UCSD-AML1 (cell line): ENCODE data around the gene KL.
A peak's percentile ranks its signal among the peaks of the same experiment; 100 is the strongest.

Experiments used
- DNase-seq: peaks from one replicate; lab custom pipeline; 2025; ENCODE audit not compliant: unreplicated experiment; lab: John Stamatoyannopoulos, UW

The KL gene

DNA sequence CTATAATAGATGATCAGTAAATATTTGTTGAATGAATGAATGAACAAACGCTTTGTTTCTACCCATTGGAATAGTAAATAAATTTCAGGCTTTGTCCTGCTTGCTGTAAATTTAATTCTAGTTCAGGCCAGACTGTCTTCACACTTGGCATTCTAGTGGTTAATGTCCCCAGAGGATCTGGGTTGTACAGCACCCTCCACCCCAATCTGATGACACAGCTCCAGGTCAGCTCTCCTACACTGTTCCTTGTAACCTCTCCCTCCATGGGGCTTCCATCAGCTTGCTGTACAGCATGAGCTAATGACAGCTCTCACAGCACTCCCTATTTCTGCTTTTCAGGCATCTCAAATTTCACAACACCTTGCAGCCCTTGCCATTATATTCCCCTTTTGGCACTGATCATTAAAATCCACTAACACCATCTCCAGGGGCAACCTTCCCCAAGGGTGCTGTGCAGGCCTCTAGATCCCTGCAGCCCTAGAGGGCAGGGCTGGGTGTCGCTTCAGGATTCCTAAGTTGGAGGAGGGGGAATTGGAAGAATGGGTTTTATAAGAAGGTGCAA, 12.7 kb upstream of the KL start:
- no peak for DNase-seq

DNA sequence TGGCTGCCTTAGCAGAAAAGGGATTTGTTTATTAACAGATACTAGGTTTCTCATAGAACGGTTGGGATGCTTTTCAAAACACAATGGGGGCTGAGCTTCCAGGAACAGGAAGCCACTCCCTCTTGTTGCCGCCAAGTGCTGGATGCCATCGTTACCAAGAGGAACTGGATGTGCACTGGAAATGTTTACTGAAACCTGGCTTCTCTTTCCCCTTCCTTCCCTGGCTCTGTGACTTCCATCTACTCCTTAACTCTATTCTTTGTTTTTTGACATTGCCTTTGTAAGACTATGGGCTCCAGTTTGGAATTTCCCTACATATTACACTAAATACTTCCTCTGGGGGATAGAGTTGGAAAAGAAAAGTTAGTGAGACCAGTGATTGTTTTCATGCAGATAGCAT, 11.7 kb upstream of the KL start:
- DNase-seq = peak; percentile 13

DNA sequence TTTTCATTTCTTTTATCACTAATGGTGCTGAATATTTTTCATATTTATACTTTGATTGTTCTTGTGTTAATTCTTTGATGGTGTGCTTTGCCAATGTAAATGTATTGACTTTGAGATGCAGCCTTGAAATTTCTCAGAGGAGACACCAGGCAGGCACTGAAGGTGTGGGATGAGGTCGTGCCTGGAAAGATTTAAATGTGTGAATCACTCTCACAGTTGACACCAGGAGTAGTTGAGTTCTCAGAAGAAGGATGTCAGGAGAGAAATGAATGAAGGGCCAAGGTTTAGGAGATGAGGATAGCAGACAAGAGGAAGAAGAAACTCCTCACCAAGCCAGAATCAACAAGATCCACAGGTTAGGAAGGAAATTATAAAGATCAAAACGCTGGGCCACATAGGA, 10.1 kb upstream of the KL start:
- no peak for DNase-seq

DNA sequence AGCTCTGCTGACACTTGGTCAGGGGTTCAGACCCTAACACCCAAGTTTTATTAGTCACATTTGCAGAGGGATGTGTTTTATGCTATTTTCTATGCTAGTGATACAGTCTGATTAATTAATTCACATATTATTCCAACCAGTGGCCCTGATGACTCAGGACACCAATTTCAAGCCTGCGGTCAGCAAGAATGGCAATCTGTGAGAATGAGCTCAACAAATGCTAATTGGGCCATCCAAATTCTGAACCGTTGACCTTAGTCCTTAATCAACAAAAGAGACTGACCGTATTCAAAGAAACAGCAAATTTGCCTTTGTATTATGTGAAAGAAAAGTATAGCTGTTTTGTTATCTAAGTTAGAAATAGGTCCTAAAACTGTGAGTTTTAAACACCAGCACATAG, 9.6 kb upstream of the KL start:
- no peak for DNase-seq

DNA sequence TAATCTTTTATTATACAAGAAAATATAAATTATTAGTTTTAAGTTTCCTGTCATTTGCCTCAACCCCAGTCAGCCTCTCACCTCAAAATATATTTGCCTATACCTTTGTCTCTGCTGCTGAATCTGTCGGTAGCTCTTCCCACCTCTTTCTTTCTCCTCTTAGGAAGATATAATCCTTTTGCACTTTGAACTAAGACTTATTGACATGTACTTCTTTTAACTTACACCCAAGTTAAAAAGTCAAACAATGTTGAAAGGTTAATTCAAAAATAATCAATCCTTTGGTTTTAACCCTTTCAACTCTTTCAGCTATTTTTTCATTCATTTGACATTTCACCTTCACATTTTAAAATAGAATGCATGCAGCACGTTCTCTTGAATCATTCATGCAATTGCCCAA, 9.0 kb upstream of the KL start:
- DNase-seq = no peak

DNA sequence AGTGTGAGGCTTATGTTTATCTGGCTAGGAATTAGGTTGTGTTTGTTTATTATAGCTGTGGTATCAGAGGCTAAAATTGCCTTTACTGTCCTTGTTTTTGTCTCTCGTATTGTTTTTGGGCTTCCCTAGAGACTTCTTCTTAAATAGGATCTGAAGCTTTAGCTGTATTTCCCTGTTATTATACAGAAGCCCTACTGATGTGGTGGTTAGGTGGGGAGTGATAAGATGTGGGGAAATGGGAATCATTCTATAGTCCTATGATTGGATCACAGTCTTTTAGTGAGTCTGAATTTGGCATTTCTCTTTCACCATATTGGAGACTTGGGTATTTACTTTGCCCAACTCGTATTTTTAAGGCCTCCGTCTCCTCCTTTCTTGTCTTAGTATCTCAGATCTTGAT, 8.3 kb upstream of the KL start:
- DNase-seq = no peak

DNA sequence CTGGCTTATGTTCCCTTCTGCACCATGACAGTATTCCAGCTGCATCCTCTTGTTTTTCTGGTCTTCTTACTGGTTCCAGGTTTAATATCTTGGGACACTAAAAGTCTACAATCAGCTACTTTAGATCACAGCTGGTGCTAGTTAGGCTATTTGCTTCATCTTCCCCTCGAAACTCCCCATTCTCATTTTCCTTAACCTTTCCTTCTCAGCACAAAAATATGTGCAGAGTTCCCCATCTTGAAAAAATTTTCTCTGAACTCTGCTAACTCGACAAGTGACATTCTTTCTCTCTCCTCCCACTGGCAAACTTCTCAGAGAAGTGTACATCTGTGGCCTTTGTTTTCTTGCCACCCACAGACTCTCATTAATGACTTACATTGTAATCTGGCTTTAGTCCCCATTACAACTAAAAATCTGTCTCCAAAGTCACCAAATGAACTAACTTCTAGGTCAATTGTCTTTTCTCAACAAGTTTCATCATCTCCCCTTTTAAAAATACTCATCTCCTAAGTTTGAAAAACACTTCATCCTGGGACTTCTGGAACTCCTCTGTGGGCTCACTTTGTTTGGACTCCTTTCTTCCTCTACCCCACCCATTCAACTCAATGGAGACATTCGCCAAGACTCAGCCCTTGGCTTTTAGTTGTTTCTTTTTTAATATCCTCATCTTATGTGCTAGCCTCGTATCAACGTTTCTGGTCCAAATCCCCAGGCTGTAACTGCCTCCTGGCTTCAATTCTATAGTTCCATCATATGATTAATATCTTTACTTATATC, 7.1 kb upstream of the KL start:
- no peak for DNase-seq

DNA sequence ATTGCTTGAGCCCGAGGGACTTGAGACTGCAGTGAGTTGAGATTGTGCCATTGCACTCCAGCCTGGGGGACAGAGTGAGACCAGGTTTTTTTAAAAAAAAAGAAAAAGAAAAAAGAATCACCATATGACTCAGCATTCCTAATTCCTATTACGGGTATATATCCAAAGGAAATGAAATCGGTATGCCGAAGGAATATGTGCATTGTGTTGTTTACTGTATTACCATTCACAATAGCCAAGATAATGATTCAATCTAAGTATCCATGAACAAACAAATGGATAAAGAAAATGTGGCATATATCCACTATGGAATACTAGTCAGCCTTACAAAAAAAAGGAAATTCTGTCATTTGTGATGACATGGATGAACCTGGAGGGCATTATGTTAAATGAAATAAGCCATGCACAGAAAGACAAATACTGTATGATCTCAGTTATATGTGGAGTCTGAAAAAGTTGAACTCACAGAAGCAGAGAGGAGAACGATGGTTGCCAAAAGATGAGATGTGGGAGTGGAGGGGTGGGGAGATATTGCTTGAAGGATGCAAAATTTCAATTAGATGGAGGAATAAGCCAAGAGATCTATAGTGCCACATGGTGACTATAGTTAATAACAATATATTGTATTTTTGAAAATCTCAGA, 4.3 kb upstream of the KL start:
- no peak for DNase-seq

DNA sequence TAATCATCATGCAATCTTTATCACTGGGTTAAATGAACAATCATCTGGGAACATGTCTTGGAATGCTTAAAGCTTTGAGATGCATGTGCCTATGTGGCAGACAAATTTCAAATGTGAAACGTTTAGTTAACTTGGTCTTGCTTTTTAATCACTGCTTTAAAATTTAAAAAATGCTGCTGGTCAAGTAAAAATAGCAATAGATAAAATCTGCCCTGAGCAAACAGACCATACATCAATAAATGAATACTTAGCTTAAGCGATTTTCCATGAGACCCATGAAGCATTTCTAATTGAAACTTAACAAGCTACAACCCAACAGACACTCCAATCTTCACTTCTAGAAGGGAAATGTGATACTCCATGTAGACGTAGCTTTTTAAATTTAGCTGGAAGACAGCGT, 1.9 kb upstream of the KL start:
- DNase-seq = no peak

DNA sequence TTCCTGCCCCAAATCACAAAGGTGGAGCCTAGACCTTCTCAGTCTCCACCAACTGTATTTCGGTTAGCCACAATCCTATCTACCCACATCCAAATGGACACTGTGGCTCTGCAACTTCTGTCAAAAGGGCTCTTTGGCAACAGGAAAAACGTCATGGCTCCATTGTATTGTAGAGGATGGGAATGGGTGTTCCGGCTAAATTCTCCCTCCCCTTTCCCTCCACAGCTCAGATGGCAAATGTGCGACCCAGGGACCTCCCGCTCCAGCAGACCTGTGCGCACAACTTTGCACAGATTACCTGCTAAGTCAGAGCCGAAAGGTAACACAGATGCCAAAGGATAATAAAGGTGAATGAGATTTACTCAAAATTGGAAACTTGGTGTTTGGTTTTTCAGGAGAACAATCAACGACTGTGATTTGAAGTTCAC, 968 bp upstream of the KL start:
- DNase-seq = peak; percentile 32

DNA sequence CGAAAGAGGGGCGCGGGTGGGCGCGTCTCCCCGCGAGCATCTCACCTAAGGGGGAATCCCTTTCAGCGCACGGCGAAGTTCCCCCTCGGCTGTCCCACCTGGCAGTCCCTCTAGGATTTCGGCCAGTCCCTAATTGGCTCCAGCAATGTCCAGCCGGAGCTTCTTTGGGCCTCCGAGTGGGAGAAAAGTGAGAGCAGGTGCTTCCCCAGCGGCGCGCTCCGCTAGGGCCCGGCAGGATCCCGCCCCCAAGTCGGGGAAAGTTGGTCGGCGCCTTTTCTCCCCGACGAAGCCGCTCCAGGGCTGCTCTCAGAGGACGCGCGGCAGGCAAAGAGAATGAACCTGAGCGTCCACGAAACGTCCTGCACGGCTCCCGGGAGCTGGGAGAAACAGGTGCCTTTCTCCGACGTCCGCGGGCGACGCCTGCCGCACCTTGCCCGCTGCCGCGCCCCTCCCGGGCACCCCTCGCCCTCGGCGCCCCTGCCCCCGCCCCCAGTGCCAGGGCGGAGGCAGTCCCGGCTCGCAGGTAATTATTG, 366 bp upstream of the KL start:
- DNase-seq = peak; percentile 15

DNA sequence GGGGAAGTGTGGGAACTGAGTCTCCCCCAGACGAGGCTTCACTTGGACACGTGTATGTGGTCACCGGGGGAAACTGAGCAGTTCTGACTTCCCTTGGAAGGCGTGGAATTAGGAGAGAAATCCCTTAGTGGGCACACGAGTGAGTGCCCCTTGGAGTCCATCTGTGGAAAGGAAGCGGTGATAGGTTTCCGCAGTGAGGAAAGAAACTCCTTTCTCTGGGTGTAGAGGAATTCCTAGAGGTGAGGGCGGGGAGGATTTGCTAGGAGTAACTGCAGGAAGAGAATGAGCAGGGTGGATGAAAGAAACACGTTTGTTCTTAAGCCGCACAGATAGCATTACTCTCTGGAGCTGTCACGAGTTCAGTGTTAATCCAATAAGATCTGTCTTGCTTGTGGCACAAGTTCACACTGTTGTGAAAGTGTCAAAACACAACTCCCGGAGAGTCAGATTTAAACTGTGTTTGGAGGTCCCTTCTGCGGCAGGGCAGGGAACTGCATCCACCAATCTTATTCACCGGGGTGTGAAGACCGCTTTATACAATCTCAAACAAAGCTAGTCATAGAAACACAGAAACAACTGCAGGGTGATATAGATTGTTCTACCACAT, 1.2 kb downstream of the KL start:
- peak; percentile 19 for DNase-seq

DNA sequence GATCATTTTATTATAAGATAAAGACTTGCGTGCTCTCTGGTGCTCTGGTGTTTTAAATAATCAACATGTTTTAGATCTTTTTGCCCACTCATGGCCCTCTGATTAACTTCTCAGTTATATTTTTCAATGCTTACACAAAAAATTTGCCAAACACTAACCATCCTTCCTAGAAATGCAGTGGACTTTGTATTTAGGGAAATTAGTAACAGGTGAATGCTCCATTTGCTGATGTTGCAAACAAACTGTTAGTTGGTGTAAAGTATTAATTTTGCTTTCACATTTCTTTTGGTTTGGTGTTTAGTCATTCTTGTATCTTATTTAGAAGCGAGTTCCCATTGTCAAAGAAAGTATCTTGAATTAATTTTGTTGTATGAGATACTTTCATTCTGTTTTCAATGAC, 2.7 kb downstream of the KL start:
- no peak for DNase-seq

DNA sequence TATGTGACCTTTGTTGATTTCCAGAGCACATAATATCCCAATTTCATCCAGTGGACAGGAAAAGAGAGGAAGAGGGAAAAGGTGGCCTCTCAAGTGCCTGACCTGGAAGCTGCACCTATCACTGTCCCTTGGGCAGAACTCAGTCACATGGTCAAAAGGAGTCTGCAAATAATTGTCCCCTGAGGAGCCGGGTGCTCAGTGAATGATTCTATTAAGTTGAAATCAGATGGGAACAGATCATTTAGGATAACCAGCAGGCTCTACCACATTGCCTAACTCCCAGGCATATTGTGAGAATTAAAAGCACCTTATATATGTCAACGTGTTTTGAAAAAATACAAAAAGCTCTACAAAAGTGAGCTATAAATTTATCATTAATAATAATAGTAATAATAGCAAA, 6.8 kb downstream of the KL start:
- DNase-seq = no peak

DNA sequence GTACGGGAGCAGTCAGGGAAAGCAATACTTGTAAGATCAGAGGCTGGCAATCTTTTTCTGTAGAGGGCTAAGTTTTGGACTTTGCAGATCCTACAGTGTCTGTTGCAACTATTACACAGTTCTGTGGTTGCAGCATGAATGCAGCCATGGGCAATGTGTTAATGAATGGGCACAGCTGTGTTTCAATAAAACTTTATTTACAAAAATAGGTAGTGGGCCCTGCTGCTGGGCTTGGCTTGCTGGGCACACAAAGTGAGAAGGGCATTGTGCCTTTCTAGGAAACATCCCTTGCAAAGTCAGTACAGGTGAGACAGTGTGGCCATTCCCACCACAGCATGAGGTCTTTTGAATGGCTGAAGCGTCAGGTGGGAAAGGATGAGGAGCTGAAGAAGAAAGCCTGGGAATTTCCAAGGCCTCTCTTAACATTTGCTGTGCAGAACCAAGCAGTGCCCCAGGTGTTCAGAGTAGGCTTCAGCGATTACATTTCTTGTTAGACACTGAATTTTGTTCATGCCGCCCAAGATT, 9.1 kb downstream of the KL start:
- DNase-seq = no peak

DNA sequence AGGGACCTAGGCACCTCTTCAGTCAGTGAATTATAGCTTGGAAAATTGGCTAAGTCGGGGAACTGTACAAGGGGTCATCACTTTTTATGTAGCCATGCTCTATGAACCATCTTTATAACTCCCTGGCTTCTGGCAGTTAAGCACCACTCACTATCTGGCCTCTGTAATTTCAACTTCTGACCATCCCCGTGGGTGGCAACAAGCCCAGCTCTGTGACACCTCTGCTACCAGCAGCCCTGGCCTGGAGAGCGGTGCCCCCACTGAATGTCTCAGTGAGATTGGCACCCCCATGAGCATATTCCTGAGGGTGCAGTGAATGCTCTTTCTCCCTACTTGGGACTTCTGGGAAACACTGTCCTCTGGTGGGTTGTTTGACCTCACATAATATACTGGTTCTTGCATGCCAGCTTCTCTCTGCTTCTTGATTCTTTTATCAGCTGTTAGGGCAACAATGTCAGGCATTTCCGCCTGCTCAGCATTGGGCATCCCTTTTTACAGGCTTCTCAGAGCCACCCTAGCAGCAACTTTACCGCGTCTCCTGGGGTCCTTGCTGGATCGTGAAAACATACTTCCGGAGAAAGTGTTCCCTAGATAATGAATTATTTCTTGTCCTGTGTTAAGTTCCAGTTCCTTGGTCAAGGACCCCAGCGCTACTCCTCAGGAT, 10.4 kb downstream of the KL start:
- DNase-seq = no peak

DNA sequence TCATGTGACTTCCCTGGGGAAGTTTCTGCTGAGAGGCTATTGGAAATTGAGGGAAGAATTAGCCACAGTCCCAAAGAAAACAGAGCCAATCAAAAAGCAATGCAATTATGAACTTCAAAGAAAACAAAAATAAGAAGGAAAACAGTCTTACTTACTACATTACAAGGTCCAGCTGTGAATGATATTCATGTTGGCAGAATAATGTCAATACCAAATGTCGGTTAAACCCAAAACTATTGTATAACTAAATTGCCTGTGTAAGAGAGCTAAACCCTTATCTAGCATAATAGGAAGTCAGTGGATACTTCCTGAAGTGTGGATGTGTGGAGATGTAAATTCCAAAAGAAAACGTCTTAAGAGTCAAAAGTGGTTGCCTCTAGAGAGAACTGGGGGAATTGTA, 12.4 kb downstream of the KL start:
- no peak for DNase-seq

DNA sequence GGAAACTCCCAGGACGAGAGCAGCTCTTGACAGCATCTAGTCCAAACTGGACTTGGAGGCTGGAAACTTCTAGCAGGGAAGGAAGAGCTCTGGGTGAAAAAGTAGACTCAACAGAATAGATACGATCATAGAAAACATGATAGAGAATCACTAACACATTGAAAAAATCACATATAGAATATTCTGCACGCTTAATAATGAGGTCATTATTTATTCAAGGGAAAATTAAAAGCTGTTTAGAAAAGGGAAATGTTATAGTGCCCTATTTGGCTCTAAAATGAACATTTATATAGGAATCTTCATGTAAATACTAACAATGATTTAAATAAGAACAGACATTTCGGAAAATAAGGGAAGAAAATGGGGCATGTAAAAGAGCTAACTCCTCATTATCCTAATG, 15.1 kb downstream of the KL start:
- DNase-seq = no peak

DNA sequence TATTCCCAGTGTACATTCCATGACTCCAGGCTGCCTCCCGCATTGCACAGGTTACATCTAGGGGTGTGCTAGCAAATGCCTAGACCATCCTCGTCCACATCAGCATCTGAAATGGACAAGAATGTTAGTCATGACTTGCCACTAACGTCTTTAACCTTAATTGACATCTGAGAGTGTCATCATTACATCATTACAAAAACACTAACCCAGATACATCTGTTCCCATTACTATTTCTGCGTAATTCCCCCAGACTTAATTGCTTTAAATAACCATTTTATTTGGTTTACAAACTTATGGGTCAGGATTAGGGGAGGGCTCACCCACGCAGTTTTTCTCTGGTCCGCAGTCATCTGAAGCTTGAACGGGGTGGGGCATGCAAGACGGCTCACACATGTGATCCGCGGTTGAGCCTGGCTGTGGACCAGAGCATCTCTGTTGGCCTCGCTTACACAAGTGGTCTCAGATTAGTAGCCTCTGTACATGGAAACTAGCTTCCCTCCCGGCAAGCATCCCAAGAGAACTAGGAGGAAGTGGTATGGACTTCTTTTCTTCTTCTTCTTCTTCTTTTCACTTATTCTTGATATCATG, 15.9 kb downstream of the KL start:
- DNase-seq = no peak

DNA sequence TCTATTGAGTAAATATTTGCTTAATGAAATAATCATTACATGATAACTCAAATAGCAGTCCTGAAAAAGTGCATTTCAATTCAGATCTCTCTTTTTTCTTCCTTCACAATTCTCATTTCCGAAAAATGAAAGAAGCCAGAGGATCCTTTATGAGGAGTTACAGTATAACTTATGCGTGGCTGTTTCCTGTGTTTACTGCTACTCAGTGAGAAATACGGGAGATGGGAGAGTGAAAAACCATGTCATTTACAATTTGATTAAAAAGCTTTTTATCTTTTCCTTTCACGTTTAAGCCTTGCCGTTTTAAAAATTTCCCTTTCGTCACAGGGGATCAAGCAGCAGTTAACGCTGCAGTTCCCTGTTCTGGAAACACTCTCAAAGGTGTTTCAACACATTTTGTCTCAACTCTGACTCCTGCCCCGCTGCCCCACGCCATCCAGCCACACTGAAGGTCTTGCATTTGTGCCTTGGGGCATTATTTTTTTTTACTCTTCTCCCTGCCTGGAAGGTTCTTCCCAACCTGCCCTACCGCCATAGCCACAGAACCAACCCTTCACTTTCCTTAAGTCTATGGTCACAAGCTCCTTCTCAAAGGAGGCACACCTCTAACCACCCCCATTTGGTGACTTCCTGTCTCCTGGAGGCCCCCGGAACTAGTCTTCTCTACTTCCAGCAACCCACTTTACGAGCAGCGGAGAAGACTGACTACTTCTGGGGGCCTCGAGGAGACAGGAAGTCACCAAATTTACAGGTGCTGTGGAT, 17.0 kb downstream of the KL start:
- peak; percentile 12 for DNase-seq
